Keratinocyte (primary cell): ENCODE results near the gene CCNY.

Source experiments
- EZH2 ChIP-seq: IDR thresholded peaks from one replicate; pipeline ENCODE4 v1.6.1; 2012; ENCODE audit warnings: inconsistent platforms, mild to moderate bottlenecking, low read length, moderate library complexity
- TF ChIP-seq, protein P1 (sequence below), 3 experiments: IDR thresholded peaks in 1 of 3; conservative IDR thresholded peaks in 1 of 3; optimal IDR thresholded peaks in 1 of 3; 2 replicates in 2 of 3; 3 replicates in 1 of 3; pipeline versions ENCODE3 to v1.5.1; 2011; ENCODE audit warnings: low read length in 3 of 3, mild to moderate bottlenecking in 3 of 3, moderate library complexity in 2 of 3, control low read depth in 1 of 3, inconsistent platforms in 1 of 3; ENCODE audit not compliant: insufficient read depth in 2 of 3; ENCODE audit errors: extremely low read depth in 1 of 3

GRCh38 chr10:35326466-35327235, 9.7 kb upstream of the CCNY start:
- no peak for TF ChIP-seq EZH2
- TF ChIP-seq, protein P1, sequence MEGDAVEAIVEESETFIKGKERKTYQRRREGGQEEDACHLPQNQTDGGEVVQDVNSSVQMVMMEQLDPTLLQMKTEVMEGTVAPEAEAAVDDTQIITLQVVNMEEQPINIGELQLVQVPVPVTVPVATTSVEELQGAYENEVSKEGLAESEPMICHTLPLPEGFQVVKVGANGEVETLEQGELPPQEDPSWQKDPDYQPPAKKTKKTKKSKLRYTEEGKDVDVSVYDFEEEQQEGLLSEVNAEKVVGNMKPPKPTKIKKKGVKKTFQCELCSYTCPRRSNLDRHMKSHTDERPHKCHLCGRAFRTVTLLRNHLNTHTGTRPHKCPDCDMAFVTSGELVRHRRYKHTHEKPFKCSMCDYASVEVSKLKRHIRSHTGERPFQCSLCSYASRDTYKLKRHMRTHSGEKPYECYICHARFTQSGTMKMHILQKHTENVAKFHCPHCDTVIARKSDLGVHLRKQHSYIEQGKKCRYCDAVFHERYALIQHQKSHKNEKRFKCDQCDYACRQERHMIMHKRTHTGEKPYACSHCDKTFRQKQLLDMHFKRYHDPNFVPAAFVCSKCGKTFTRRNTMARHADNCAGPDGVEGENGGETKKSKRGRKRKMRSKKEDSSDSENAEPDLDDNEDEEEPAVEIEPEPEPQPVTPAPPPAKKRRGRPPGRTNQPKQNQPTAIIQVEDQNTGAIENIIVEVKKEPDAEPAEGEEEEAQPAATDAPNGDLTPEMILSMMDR (optimal IDR thresholded peaks at IDR 0.05 in 1 of 3, IDR thresholded peaks at IDR 0.05 in 1 of 3, conservative IDR thresholded peaks at IDR 0.05 in 1 of 3; ENCODE audit: extremely low read depth in 1 of 3, insufficient read depth in 2 of 3, low read length in 3 of 3), result no peak
